Trophoblast cell (in vitro differentiated cells and primary cell): ENCODE results near the gene DNAJC18.

ENCODE experiments used
- DNase-seq, 2 donors: peaks; one replicate each; pipeline ENCODE4 v3.0.0-alpha.2; 2016
- H2AFZ ChIP-seq: 2 replicates; pipeline ENCODE4 v1.6.1; 2013; ENCODE audit warnings: low read length, moderate library complexity, mild to moderate bottlenecking; ENCODE audit not compliant: insufficient read depth, poor library complexity
- H2AK5ac ChIP-seq: 2 replicates; pipeline ENCODE4 v1.6.1; 2013; ENCODE audit warnings: mild to moderate bottlenecking, low read length
- H2BK120ac ChIP-seq: 2 replicates; pipeline ENCODE4 v1.6.1; 2013; ENCODE audit warnings: low read length, mild to moderate bottlenecking, moderate library complexity; ENCODE audit not compliant: insufficient read depth, poor library complexity
- H2BK12ac ChIP-seq: 2 replicates; pipeline ENCODE4 v1.6.1; 2013; ENCODE audit warnings: mild to moderate bottlenecking, low read length, moderate library complexity
- H2BK5ac ChIP-seq: 2 replicates; pipeline ENCODE4 v1.6.1; 2013; ENCODE audit warnings: low read length, low read depth, moderate library complexity, mild to moderate bottlenecking; ENCODE audit not compliant: poor library complexity
- H3K14ac ChIP-seq: 2 replicates; pipeline ENCODE4 v1.6.1; 2013; ENCODE audit warnings: mild to moderate bottlenecking, low read length
- H3K18ac ChIP-seq: 2 replicates; pipeline ENCODE4 v1.6.1; 2013; ENCODE audit warnings: mild to moderate bottlenecking, low read length
- H3K23ac ChIP-seq: 2 replicates; pipeline ENCODE4 v1.6.1; 2013; ENCODE audit warnings: low read length
- H3K27ac ChIP-seq: 2 replicates; pipeline ENCODE4 v1.5.1; 2013; ENCODE audit warnings: low read depth, mild to moderate bottlenecking, inconsistent platforms, low read length, moderate library complexity
- H3K27me3 ChIP-seq: 2 replicates; pipeline ENCODE4 v1.6.1; 2013; ENCODE audit warnings: inconsistent platforms, mild to moderate bottlenecking, low read length, moderate library complexity; ENCODE audit not compliant: insufficient read depth
- H3K36me3 ChIP-seq, 2 experiments: 1 replicate in 1 of 2; 2 replicates in 1 of 2; pipeline ENCODE4 v1.6.1; 2013; ENCODE audit warnings: low read length in 2 of 2, mild to moderate bottlenecking in 2 of 2, moderate library complexity in 1 of 2; ENCODE audit not compliant: insufficient read depth in 2 of 2, control insufficient read depth in 1 of 2
- H3K4ac ChIP-seq: 2 replicates; pipeline ENCODE4 v1.6.1; 2013; ENCODE audit warnings: low read depth, mild to moderate bottlenecking, low read length, moderate library complexity
- H3K4me1 ChIP-seq, 2 experiments: 1 replicate in 1 of 2; 2 replicates in 1 of 2; pipeline ENCODE4 v1.6.1; 2013; ENCODE audit warnings: low read length in 2 of 2, mild to moderate bottlenecking in 2 of 2, moderate library complexity in 1 of 2; ENCODE audit not compliant: insufficient read depth in 2 of 2, control insufficient read depth in 1 of 2
- H3K4me2 ChIP-seq: 2 replicates; pipeline ENCODE4 v1.6.1; 2013; ENCODE audit warnings: inconsistent platforms, mild to moderate bottlenecking, low read length, moderate library complexity
- H3K4me3 ChIP-seq: 2 replicates; pipeline ENCODE4 v1.5.1; 2013; ENCODE audit warnings: mild to moderate bottlenecking, low read depth, low read length, inconsistent platforms
- H3K79me1 ChIP-seq: one replicate; pipeline ENCODE4 v1.6.1; 2013; ENCODE audit warnings: low read length
- H3K79me2 ChIP-seq: 2 replicates; pipeline ENCODE4 v1.6.1; 2013; ENCODE audit warnings: low read length, mild to moderate bottlenecking; ENCODE audit not compliant: control insufficient read depth, insufficient read depth, poor library complexity
- H3K9ac ChIP-seq: 2 replicates; pipeline ENCODE4 v1.6.1; 2013; ENCODE audit warnings: mild to moderate bottlenecking, low read length
- H3K9me3 ChIP-seq: 2 replicates; pipeline ENCODE4 v1.6.1; 2013; ENCODE audit warnings: low read depth, mild to moderate bottlenecking, control low read depth, inconsistent platforms, low read length; ENCODE audit not compliant: insufficient read depth
- H4K12ac ChIP-seq: 2 replicates; pipeline ENCODE4 v1.6.1; 2013; ENCODE audit warnings: low read depth, mild to moderate bottlenecking, low read length, moderate library complexity
- H4K8ac ChIP-seq: 2 replicates; pipeline ENCODE4 v1.6.1; 2013; ENCODE audit warnings: low read depth, mild to moderate bottlenecking, low read length, moderate library complexity
- H4K91ac ChIP-seq: one replicate; pipeline ENCODE4 v1.6.1; 2013; ENCODE audit warnings: low read depth, mild to moderate bottlenecking, low read length, moderate library complexity
- WGBS: extraction: QIAGEN DNeasy Blood & Tissue Kit; methylation state at CpG from one replicate; pipeline ENCODE4 v1.1.7; 2013; ENCODE audit warnings: missing lambda C conversion rate; ENCODE audit not compliant: insufficient read length, insufficient coverage; ENCODE audit errors: extremely low coverage; 5-methylcytosine and 5-hydroxymethylcytosine counted together

DNAJC18 gene

DNA sequence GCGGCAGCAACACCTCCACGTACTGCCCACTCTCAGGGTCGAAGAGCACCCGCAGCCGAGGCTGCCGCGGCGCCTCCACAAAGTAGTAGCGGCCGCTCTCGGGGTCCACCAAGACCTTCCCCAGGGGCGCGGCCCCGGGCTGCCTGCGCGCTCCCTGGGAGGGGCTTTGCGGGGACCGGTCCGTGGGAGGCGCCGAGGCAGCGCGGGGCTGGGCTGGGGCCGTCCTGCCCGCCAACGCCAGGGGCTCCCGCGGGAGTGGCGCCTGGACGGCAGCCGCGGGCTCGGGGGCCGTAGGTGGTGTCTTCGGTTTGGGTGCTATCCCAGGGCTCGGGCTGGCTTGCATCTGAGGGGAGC is 47.0 kb downstream of the DNAJC18 start:
- H4K91ac ChIP-seq: peak overlapping the region; percentile 44
- H2AFZ ChIP-seq: peak overlapping the region; percentile 93
- H3K27ac ChIP-seq: no peak overlapping the region
- H3K18ac ChIP-seq: peak overlapping the region; percentile 17
- peaks cover 19 to 28% of the 10 kb centered on the region in 2 experiments for H3K4me1 ChIP-seq
- H2AK5ac ChIP-seq: no peak overlapping the region
- no peak overlapping the region for H3K23ac ChIP-seq
- H3K9me3 ChIP-seq: peaks cover 2% of the 10 kb centered on the region
- peak overlapping the region; percentile 39 for H3K4me3 ChIP-seq
- peaks cover 32% of the 10 kb centered on the region for H3K27me3 ChIP-seq
- no peak overlapping the region for H3K14ac ChIP-seq
- H2BK5ac ChIP-seq: no peak overlapping the region
- peak overlapping the region; percentile 18 for H2BK120ac ChIP-seq
- H3K79me1 ChIP-seq: no peaks in the 10 kb centered on the region
- peak overlapping the region; percentile 64 for H3K4me2 ChIP-seq
- no peak overlapping the region for H2BK12ac ChIP-seq
- H4K12ac ChIP-seq: peak overlapping the region; percentile 27
- H4K8ac ChIP-seq: peak overlapping the region; percentile 68
- no peak overlapping the region for H3K4ac ChIP-seq
- no peaks in the 10 kb centered on the region for H3K36me3 ChIP-seq
- no peak overlapping the region for H3K9ac ChIP-seq
- no peak for DNase-seq
- H3K79me2 ChIP-seq: peaks cover 5% of the 10 kb centered on the region
- WGBS: no CpG with 5 or more reads among the region's 36 CpGs

DNA sequence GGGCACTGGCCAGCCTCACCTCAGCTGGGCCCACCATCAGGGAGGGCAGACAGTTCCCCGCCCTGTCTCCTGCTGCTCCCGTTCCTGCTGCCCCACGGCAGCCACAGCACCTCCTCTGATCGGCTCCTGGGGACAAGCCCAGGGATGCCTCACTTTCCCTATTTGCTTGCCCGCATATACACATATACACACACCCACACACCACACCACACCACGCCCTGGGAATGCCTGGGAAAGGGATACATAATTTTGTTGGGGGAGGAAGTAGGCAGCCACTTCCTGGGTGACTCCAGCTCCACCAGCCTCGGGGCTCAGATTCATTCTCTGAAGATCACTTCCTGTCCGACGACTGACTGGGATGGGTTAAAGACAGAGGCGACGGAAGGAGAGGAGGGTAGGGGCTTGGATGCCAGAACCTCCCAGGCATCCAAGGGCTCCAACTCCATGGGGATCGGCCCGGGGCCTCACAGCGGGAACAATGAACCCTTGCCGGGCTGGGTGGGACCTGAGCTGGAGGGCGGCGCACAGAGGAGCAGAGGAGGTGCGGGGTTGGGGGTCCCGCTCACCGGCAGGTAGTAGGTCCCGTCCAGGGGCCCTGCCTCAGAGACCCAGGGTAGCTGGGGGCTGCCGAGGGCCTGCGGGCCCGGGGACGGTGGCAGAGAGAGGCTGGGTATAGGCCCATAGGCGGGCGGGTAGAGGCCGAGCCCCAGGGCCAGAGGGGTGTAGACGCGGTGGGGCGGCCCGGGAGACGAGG is 47.6 kb downstream of the DNAJC18 start:
- Histone ChIP-seq H3K18ac (no peak overlapping the region), H2AFZ (peak overlapping the region; percentile 93), H3K4me1 (peaks cover 19 to 28% of the 10 kb centered on the region in 2 experiments), H3K79me2 (peaks cover 5% of the 10 kb centered on the region), H3K36me3 (no peaks in the 10 kb centered on the region), H4K8ac (peak overlapping the region; percentile 68), H2BK5ac (no peak overlapping the region), H3K23ac (no peak overlapping the region), H3K4me2 (peak overlapping the region; percentile 64), H3K4ac (no peak overlapping the region), H3K4me3 (no peak overlapping the region), H4K91ac (peak overlapping the region; percentile 44), H3K14ac (no peak overlapping the region), H2AK5ac (no peak overlapping the region), H3K9ac (no peak overlapping the region), H3K27ac (no peak overlapping the region), H4K12ac (peak overlapping the region; percentile 27), H3K27me3 (peaks cover 32% of the 10 kb centered on the region), H2BK12ac (no peak overlapping the region), H2BK120ac (peak overlapping the region; percentile 18), H3K79me1 (no peaks in the 10 kb centered on the region), H3K9me3 (peaks cover 2% of the 10 kb centered on the region)
- WGBS: no CpG with 5 or more reads among the region's 33 CpGs
- no peak for DNase-seq

DNA sequence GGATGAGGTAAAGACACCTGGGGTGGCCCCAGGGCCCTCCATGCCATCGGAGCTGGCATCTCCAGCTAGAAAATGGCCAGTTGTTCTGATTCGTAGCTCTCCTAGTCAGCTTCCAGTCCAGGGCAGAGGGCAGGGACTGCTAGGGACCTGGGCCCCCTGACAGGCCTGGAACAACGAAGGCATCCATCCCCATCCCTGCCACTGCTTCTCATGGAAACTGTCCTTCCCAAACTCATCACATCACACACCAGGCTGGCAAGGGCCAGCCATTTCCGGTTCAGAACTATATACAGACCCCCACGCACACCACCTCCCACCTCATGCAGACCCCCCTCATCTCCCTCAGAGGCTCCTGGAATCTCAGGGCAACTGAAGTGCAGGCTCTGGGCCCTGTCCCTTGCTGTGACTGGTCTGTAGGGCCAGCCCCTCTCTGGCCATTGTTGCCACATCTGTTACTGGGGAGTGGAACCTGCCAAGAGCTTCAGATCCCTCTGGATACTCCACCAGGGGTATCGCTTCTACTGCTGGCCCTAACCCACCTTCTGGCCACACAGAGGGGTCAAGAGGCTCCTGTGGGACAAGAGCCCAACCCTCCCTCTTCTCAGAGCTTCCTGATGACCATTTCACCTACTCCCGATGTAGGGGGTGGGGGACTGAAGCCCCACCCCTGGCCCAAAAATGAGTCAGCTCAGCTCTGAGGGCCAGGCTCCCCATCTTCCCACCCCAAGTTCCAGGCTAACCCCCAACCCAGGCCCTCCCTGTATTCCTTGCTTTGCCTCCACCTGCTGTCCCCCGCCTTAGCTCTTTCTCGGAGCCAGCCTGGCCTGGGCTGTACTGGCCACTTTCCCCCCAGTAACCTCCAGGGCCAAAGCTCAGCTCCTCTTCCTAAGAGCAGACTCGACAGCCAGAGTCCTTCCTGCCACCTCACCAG is 48.4 kb downstream of the DNAJC18 start:
- Histone ChIP-seq H3K79me1 (no peaks in the 10 kb centered on the region), H3K4me2 (no peak overlapping the region), H3K79me2 (peaks cover 5% of the 10 kb centered on the region), H3K4me3 (no peak overlapping the region), H4K91ac (no peak overlapping the region), H3K27me3 (peaks cover 32% of the 10 kb centered on the region), H3K23ac (no peak overlapping the region), H3K4ac (no peak overlapping the region), H4K8ac (no peak overlapping the region), H3K9ac (no peak overlapping the region), H2AK5ac (no peak overlapping the region), H3K27ac (no peak overlapping the region), H3K14ac (no peak overlapping the region), H3K18ac (no peak overlapping the region), H2AFZ (no peak overlapping the region), H2BK12ac (no peak overlapping the region), H3K36me3 (no peaks in the 10 kb centered on the region), H2BK120ac (no peak overlapping the region), H4K12ac (no peak overlapping the region), H2BK5ac (no peak overlapping the region), H3K9me3 (peaks cover 2% of the 10 kb centered on the region), H3K4me1 (peaks cover 19 to 28% of the 10 kb centered on the region in 2 experiments)
- no peak for DNase-seq
- no CpG with 5 or more reads among the region's 10 CpGs for WGBS

DNA sequence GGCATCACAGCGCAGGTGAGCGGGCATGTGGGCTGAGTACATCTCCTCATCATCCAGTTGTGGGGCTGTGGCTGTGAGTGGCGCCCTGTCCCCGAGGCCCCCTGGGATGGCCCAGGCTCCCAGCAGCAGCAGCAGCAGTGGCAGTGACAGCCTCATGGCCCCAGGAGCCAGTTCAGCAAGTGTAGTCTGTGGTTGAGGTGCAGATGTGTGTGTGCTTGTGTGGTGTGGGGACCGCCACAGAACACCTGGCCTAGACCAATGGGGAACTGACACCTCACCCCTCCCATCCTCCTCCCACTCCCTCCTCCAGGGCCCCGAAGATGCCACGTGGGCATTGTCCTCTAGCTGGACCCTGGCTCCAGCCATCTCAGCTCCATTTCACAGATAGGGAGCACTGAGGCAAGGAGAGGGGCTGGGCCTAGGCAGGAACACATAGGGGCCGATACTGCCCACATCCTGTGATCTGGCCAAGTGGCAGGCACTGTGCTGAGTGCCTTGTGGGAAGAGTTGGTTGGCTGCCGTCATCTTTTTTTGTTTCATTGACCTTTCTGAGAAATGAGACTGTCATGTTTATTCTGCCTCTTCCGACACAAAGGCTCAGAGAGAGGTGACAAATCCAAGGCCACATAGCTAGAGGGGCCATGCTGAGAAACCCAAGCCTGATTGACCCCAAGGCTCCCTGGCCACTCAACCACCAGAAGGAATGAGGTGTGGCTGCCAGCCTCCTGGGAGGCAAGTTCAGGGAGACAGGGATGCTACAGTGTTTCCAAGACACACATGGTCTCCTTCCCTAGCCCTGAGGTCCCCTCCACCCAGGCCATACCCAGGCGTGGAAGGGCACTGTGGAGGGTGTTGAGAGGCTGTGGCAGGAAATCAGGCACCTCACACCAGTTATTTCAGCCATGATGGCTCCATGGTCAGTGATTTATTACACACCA is 49.4 kb downstream of the DNAJC18 start, which contains the start of gene MZB1:
TSS of gene MZB1 (minus strand) at position 213 of the 938 bp plus-strand sequence. CDS start at position 156, 57 bp downstream.
- no peak within 1 kb of the TSS for H3K4me2 ChIP-seq

More for the DNA sequence above, 49.4 kb downstream of the DNAJC18 start, which contains the start of gene MZB1:
- peaks cover 19 to 32% of the 10 kb centered on the region in 2 experiments for H3K4me1 ChIP-seq
- H2BK120ac ChIP-seq: no peak within 1 kb of the TSS
- H3K23ac ChIP-seq: no peak within 1 kb of the TSS
- no peaks in the 10 kb centered on the region for H3K36me3 ChIP-seq
- H3K4me3 ChIP-seq: no peak within 1 kb of the TSS
- H3K9me3 ChIP-seq: no peaks in the 10 kb centered on the region
- peaks cover 5% of the 10 kb centered on the region for H3K79me2 ChIP-seq
- no peak within 1 kb of the TSS for H3K27ac ChIP-seq
- H4K12ac ChIP-seq: no peak within 1 kb of the TSS
- WGBS: no CpG with 5 or more reads among the region's 11 CpGs
- no peak within 1 kb of the TSS for H3K4ac ChIP-seq
- no peak within 1 kb of the TSS for H2AFZ ChIP-seq
- no peak within 1 kb of the TSS for H2AK5ac ChIP-seq
- H2BK12ac ChIP-seq: no peak within 1 kb of the TSS
- H4K8ac ChIP-seq: no peak within 1 kb of the TSS
- no peak within 1 kb of the TSS for H3K9ac ChIP-seq
- no peaks in the 10 kb centered on the region for H3K79me1 ChIP-seq
- H3K14ac ChIP-seq: no peak within 1 kb of the TSS
- H3K18ac ChIP-seq: no peak within 1 kb of the TSS
- no peak for DNase-seq
- H2BK5ac ChIP-seq: no peak within 1 kb of the TSS
- H3K27me3 ChIP-seq: peaks cover 29% of the 10 kb centered on the region
- no peak within 1 kb of the TSS for H4K91ac ChIP-seq
